Stimulated activated CD8-positive, alpha-beta memory T cell treated with anti-CD3 and anti-CD28 coated beads, Interleukin-15, amount 100 ng/mL, for 4 hours (primary cell): ENCODE results near the gene PDX1.

Experiments
- DNase-seq, 2 donors: peaks; one replicate each; pipeline ENCODE4 v3.0.0-alpha.2; 2020; ENCODE audit warnings: low read depth in 2 of 2

PDX1 gene

GRCh38 chr13:27970382-27971235, 50.8 kb downstream of the PDX1 start:
- no peak for DNase-seq

- DNase-seq = no peak
These were observed 51.4 kb downstream of the PDX1 start for GRCh38 chr13:27971236-27971645.

GRCh38 chr13:27971776-27972477, 52.1 kb downstream of the PDX1 start:
- no peak for DNase-seq

- no peak for DNase-seq
These were observed 52.6 kb downstream of the PDX1 start for GRCh38 chr13:27972478-27972820.

- no peak for DNase-seq
These were observed 53.5 kb downstream of the PDX1 start for GRCh38 chr13:27973291-27973690.

GRCh38 chr13:27973961-27974662, 54.3 kb downstream of the PDX1 start:
- no peak for DNase-seq
